Osteoblast (primary cell): ENCODE results near the gene ADAR. TPM values are rescaled to one million over a fixed set of nuclear protein-coding genes. Genes with fewer than 3 reads are reported as not detected.

ENCODE experiments used
- DNase-seq: peaks from one replicate; pipeline ENCODE4 v3.0.0; 2011; ENCODE audit warnings: low spot score, mixed read lengths; ENCODE audit not compliant: insufficient read length; ENCODE audit errors: missing footprints
- H2AFZ ChIP-seq: 2 replicates; pipeline ENCODE4 v1.6.0; 2011; ENCODE audit warnings: mild to moderate bottlenecking, low read length
- H3K27ac ChIP-seq: 2 replicates; pipeline ENCODE4 v1.5.1; 2011; ENCODE audit warnings: mild to moderate bottlenecking, low read depth, low read length, moderate library complexity
- H3K27me3 ChIP-seq: 2 replicates; pipeline ENCODE4 v1.6.0; 2012; ENCODE audit warnings: mild to moderate bottlenecking, control low read depth, inconsistent platforms, low read length, moderate library complexity; ENCODE audit not compliant: insufficient read depth
- H3K36me3 ChIP-seq: 2 replicates; pipeline ENCODE4 v1.5.1; 2011; ENCODE audit warnings: mild to moderate bottlenecking, low read length, control low read depth, moderate library complexity; ENCODE audit not compliant: insufficient read depth
- H3K4me1 ChIP-seq: 2 replicates; pipeline ENCODE4 v1.5.1; 2011; ENCODE audit warnings: mild to moderate bottlenecking, low read length, control low read depth, moderate library complexity; ENCODE audit not compliant: insufficient read depth
- H3K4me2 ChIP-seq: 2 replicates; pipeline ENCODE4 v1.6.0; 2011; ENCODE audit warnings: mild to moderate bottlenecking, low read length; ENCODE audit not compliant: insufficient read depth
- H3K4me3 ChIP-seq: fragments of 200-600 bp; sonication (generic); 3 replicates; pipeline ENCODE4 v1.5.1; 2012; ENCODE audit warnings: mild to moderate bottlenecking, low read length, inconsistent platforms; ENCODE audit not compliant: insufficient read depth
- H3K79me2 ChIP-seq: 2 replicates; pipeline ENCODE4 v1.6.0; 2012; ENCODE audit warnings: mild to moderate bottlenecking, low read length, control low read depth, inconsistent platforms; ENCODE audit not compliant: insufficient read depth
- H3K9me3 ChIP-seq: 2 replicates; pipeline ENCODE4 v1.5.1; 2011; ENCODE audit warnings: low read depth, low read length, control low read depth
- H4K20me1 ChIP-seq: 2 replicates; pipeline ENCODE4 v1.6.0; 2012; ENCODE audit warnings: mild to moderate bottlenecking, low read length, control low read depth; ENCODE audit not compliant: insufficient read depth
- CTCF ChIP-seq: IDR thresholded peaks from 2 replicates; pipeline ENCODE4 v1.5.1; 2011; ENCODE audit warnings: mild to moderate bottlenecking, low read depth, low read length, moderate library complexity; ENCODE audit errors: extremely low read depth
- total RNA-seq: library from RNA; depleted of rRNA; stranded (reverse); fragments of >200 nt; gene quantifications from 2 replicates; pipeline ENCODE4 v1.2.3, GENCODE V29; 2012

The ADAR gene
- total RNA-seq, 1 donor: 118 TPM

DNA sequence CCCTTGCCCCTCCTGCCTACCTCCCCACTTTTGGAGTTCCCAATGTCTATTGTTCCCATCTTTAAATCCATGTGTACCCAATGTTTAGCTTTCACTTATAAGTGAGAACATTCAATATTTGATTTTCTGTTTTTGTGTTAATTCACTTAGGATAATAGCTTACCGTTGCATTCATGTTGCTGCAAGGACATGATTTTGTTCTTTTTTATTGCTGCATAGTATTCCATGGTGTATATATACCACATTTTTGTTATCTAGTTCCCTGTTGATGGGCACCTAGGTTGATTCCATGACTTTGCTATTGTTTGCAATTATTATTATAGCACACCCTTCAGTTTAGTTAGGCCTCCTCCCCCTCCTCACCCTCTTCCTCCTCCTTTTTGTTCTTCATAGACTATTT lies 33.5 kb upstream of the ADAR start:
- H3K27me3 ChIP-seq: peaks cover 5% of the 10 kb centered on the region
- no peak for TF ChIP-seq CTCF
- H3K27ac ChIP-seq: no peak overlapping the region
- no peak overlapping the region for H3K4me2 ChIP-seq
- DNase-seq: no peak
- no peak overlapping the region for H3K4me3 ChIP-seq
- H3K9me3 ChIP-seq: no peaks in the 10 kb centered on the region
- no peaks in the 10 kb centered on the region for H3K4me1 ChIP-seq
- H4K20me1 ChIP-seq: no peaks in the 10 kb centered on the region
- no peaks in the 10 kb centered on the region for H3K36me3 ChIP-seq
- no peak overlapping the region for H2AFZ ChIP-seq
- H3K79me2 ChIP-seq: no peaks in the 10 kb centered on the region

DNA sequence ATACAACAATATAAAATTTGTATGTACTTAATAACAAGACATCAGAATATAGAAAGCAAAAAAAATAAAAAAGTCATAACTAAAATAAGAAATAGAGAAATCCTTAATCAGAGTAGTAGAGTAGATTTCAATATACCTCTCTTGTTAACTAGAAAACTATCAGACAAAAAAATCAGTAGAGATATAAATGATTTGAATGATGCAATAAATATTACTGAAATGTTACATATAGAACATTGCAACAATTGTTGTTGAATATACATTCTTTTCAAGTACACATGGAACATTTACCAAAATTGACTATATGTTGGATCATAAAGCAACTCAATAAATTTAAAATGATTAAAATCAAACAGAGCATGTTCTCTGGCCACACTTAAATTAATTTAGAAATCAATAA lies 31.9 kb upstream of the ADAR start:
- no peak for DNase-seq
- Histone ChIP-seq H3K27ac (no peak overlapping the region), H2AFZ (no peak overlapping the region), H3K4me1 (no peaks in the 10 kb centered on the region), H3K4me3 (no peak overlapping the region), H3K79me2 (no peaks in the 10 kb centered on the region), H4K20me1 (no peaks in the 10 kb centered on the region), H3K36me3 (no peaks in the 10 kb centered on the region), H3K27me3 (peaks cover 9% of the 10 kb centered on the region), H3K9me3 (no peaks in the 10 kb centered on the region), H3K4me2 (no peak overlapping the region)
- no peak for TF ChIP-seq CTCF

GRCh38 chr1:154635171-154635570 lies 27.2 kb upstream of the ADAR start:
- no peak for TF ChIP-seq CTCF
- DNase-seq: no peak
- no peaks in the 10 kb centered on the region for H3K79me2 ChIP-seq
- H3K4me3 ChIP-seq: no peak overlapping the region
- no peaks in the 10 kb centered on the region for H3K4me1 ChIP-seq
- no peaks in the 10 kb centered on the region for H3K9me3 ChIP-seq
- peaks cover 14% of the 10 kb centered on the region for H3K27me3 ChIP-seq
- H2AFZ ChIP-seq: no peak overlapping the region
- H3K27ac ChIP-seq: no peak overlapping the region
- no peak overlapping the region for H3K4me2 ChIP-seq
- H4K20me1 ChIP-seq: no peaks in the 10 kb centered on the region
- H3K36me3 ChIP-seq: no peaks in the 10 kb centered on the region

- no peak overlapping the region for H3K4me2 ChIP-seq
- H4K20me1 ChIP-seq: peaks cover 11% of the 10 kb centered on the region
- H3K4me3 ChIP-seq: no peak overlapping the region
- H2AFZ ChIP-seq: no peak overlapping the region
- peaks cover 7% of the 10 kb centered on the region for H3K27me3 ChIP-seq
- no peak overlapping the region for H3K27ac ChIP-seq
- H3K9me3 ChIP-seq: no peaks in the 10 kb centered on the region
- no peaks in the 10 kb centered on the region for H3K36me3 ChIP-seq
- H3K79me2 ChIP-seq: peaks cover 29% of the 10 kb centered on the region
- no peak for DNase-seq
- peaks cover 26% of the 10 kb centered on the region for H3K4me1 ChIP-seq
- no peak for TF ChIP-seq CTCF
These were observed 21.7 kb upstream of the ADAR start for GRCh38 chr1:154629675-154630073.
